Adipocyte (in vitro differentiated cells): ENCODE data around the gene DENND4A.
"Not testable (repeated sequence)": the region's sequence is repeated elsewhere in the genome, so short reads cannot be mapped to it uniquely, and the experiment has no call there.

Source experiments
- DNase-seq: peaks from one replicate; pipeline ENCODE4 v3.0.0-alpha.2; 2015; ENCODE audit warnings: low read depth
- H3K27me3 ChIP-seq: replicated peaks from 2 replicates; pipeline ENCODE4 v1.7.0; 2013; ENCODE audit warnings: mild to moderate bottlenecking, low read length, moderate library complexity; ENCODE audit not compliant: control insufficient read depth, insufficient read depth
- H3K36me3 ChIP-seq: 2 replicates; pipeline ENCODE4 v1.7.0; 2013; ENCODE audit warnings: low read length, mild to moderate bottlenecking, moderate library complexity; ENCODE audit not compliant: control insufficient read depth, insufficient read depth, severe bottlenecking
- H3K4me1 ChIP-seq: 2 replicates; pipeline ENCODE4 v1.7.0; 2013; ENCODE audit warnings: mild to moderate bottlenecking, low read length, moderate library complexity; ENCODE audit not compliant: control insufficient read depth, insufficient read depth
- H3K4me3 ChIP-seq: 2 replicates; pipeline ENCODE4 v1.7.0; 2013; ENCODE audit warnings: mild to moderate bottlenecking, low read length, moderate library complexity
- H3K9ac ChIP-seq: 2 replicates; pipeline ENCODE4 v1.7.0; 2013; ENCODE audit warnings: mild to moderate bottlenecking, low read length, moderate library complexity
- H3K9me3 ChIP-seq: 2 replicates; pipeline ENCODE4 v1.7.0; 2013; ENCODE audit warnings: mild to moderate bottlenecking, low read length, moderate library complexity; ENCODE audit not compliant: control insufficient read depth

DENND4A gene

GRCh38 chr15:65743637-65744252 lies 48.3 kb downstream of the DENND4A start:
- H3K4me1 ChIP-seq: no peaks in the 10 kb centered on the region
- peaks cover 16% of the 10 kb centered on the region for H3K36me3 ChIP-seq
- DNase-seq: no peak
- no peak overlapping the region for H3K9ac ChIP-seq
- no peak overlapping the region for H3K4me3 ChIP-seq
- no peaks in the 10 kb centered on the region for H3K9me3 ChIP-seq
- no peaks in the 10 kb centered on the region for H3K27me3 ChIP-seq

GRCh38 chr15:65740148-65740547 lies 51.9 kb downstream of the DENND4A start:
- no peak for DNase-seq
- no peaks in the 10 kb centered on the region for H3K27me3 ChIP-seq
- no peaks in the 10 kb centered on the region for H3K9me3 ChIP-seq
- peaks cover 43% of the 10 kb centered on the region for H3K36me3 ChIP-seq
- no peak overlapping the region for H3K9ac ChIP-seq
- no peaks in the 10 kb centered on the region for H3K4me1 ChIP-seq
- H3K4me3 ChIP-seq: no peak overlapping the region

- Histone ChIP-seq H3K36me3 (peaks cover 43% of the 10 kb centered on the region), H3K9ac (no peak overlapping the region), H3K4me1 (no peaks in the 10 kb centered on the region), H3K9me3 (no peaks in the 10 kb centered on the region), H3K4me3 (no peak overlapping the region), H3K27me3 (no peaks in the 10 kb centered on the region)
- no peak for DNase-seq
Measured at GRCh38 chr15:65738649-65739048, 53.4 kb downstream of the DENND4A start.

GRCh38 chr15:65733599-65733998 lies 58.5 kb downstream of the DENND4A start:
- H3K4me3 ChIP-seq, H3K9ac ChIP-seq, H3K27me3 ChIP-seq, H3K9me3 ChIP-seq, DNase-seq: not testable (repeated sequence)
- H3K4me1 ChIP-seq: peaks cover 34% of the 10 kb centered on the region
- H3K36me3 ChIP-seq: peaks cover 31% of the 10 kb centered on the region

GRCh38 chr15:65732698-65733097 lies 59.4 kb downstream of the DENND4A start:
- DNase-seq: peak; percentile 10
- Histone ChIP-seq H3K4me3 (no peak overlapping the region), H3K4me1 (peaks cover 34% of the 10 kb centered on the region), H3K36me3 (peaks cover 25% of the 10 kb centered on the region), H3K9me3 (no peaks in the 10 kb centered on the region), H3K9ac (no peak overlapping the region), H3K27me3 (no peaks in the 10 kb centered on the region)

GRCh38 chr15:65731926-65732325 lies 60.2 kb downstream of the DENND4A start:
- H3K9me3 ChIP-seq: no peaks in the 10 kb centered on the region
- no peaks in the 10 kb centered on the region for H3K27me3 ChIP-seq
- DNase-seq: peak; percentile 58
- H3K4me1 ChIP-seq: peaks cover 34% of the 10 kb centered on the region
- peaks cover 21% of the 10 kb centered on the region for H3K36me3 ChIP-seq
- H3K9ac ChIP-seq: peak overlapping the region; percentile 23
- H3K4me3 ChIP-seq: peak overlapping the region; percentile 54

- DNase-seq: peak; percentile 81
- Histone ChIP-seq H3K27me3 (no peaks in the 10 kb centered on the region), H3K4me3 (peak overlapping the region; percentile 54), H3K9me3 (no peaks in the 10 kb centered on the region), H3K36me3 (peaks cover 18% of the 10 kb centered on the region), H3K4me1 (peaks cover 34% of the 10 kb centered on the region), H3K9ac (peak overlapping the region; percentile 35)
Measured at GRCh38 chr15:65730549-65731172, 61.4 kb downstream of the DENND4A start.

- Histone ChIP-seq H3K27me3 (no peaks in the 10 kb centered on the region), H3K9me3 (no peaks in the 10 kb centered on the region), H3K9ac (no peak overlapping the region), H3K4me1 (no peaks in the 10 kb centered on the region), H3K36me3 (peaks cover 28% of the 10 kb centered on the region), H3K4me3 (no peak overlapping the region)
- no peak for DNase-seq
Measured at GRCh38 chr15:65724464-65725215, 67.5 kb downstream of the DENND4A start.

GRCh38 chr15:65723876-65724275 lies 68.2 kb downstream of the DENND4A start:
- no peak overlapping the region for H3K9ac ChIP-seq
- H3K4me1 ChIP-seq: no peaks in the 10 kb centered on the region
- no peaks in the 10 kb centered on the region for H3K9me3 ChIP-seq
- DNase-seq: no peak
- no peak overlapping the region for H3K4me3 ChIP-seq
- peaks cover 31% of the 10 kb centered on the region for H3K36me3 ChIP-seq
- H3K27me3 ChIP-seq: no peaks in the 10 kb centered on the region

- Histone ChIP-seq H3K36me3 (peaks cover 23% of the 10 kb centered on the region), H3K27me3 (no peaks in the 10 kb centered on the region), H3K9me3 (no peaks in the 10 kb centered on the region), H3K4me1 (peaks cover 4% of the 10 kb centered on the region), H3K9ac (no peak overlapping the region), H3K4me3 (no peak overlapping the region)
- DNase-seq: no peak
Measured at GRCh38 chr15:65722191-65722590, 69.9 kb downstream of the DENND4A start.

- Histone ChIP-seq H3K9ac (no peak overlapping the region), H3K4me3 (no peak overlapping the region), H3K9me3 (no peaks in the 10 kb centered on the region), H3K36me3 (peaks cover 51% of the 10 kb centered on the region), H3K4me1 (no peaks in the 10 kb centered on the region), H3K27me3 (no peaks in the 10 kb centered on the region)
- DNase-seq: no peak
Measured at GRCh38 chr15:65712415-65712814, 79.7 kb downstream of the DENND4A start.
